Mesendoderm (in vitro differentiated cells): ENCODE measurements around the gene SESN1.
A peak's percentile ranks its signal among the peaks of the same experiment; 100 is the strongest.

ENCODE experiments used
- DNase-seq: peaks from one replicate; pipeline ENCODE4 v3.0.0; 2013
- H2AK5ac ChIP-seq: 2 replicates; pipeline ENCODE4 v1.6.1; 2013; ENCODE audit warnings: low read length, inconsistent platforms
- H2BK120ac ChIP-seq: 2 replicates; pipeline ENCODE4 v1.6.1; 2013; ENCODE audit warnings: low read depth, mild to moderate bottlenecking, low read length, moderate library complexity, mixed read lengths
- H2BK15ac ChIP-seq: replicated peaks from 2 replicates; pipeline ENCODE4 v1.6.1; 2013; ENCODE audit warnings: low read depth, mild to moderate bottlenecking, moderate library complexity
- H2BK5ac ChIP-seq: 2 replicates; pipeline ENCODE4 v1.6.1; 2013; ENCODE audit warnings: low read length, inconsistent platforms
- H3K18ac ChIP-seq: 2 replicates; pipeline ENCODE4 v1.6.1; 2013; ENCODE audit warnings: mild to moderate bottlenecking, low read length, mixed read lengths
- H3K23ac ChIP-seq: one replicate; pipeline ENCODE4 v1.6.1; 2013; ENCODE audit warnings: low read length
- H3K27ac ChIP-seq: 2 replicates; pipeline ENCODE4 v1.5.1; 2013; ENCODE audit warnings: low read depth, mild to moderate bottlenecking, inconsistent platforms, low read length, moderate library complexity
- H3K27me3 ChIP-seq: 2 replicates; pipeline ENCODE4 v1.6.1; 2013; ENCODE audit warnings: low read length, control low read depth, mild to moderate bottlenecking, inconsistent platforms; ENCODE audit not compliant: insufficient read depth, poor library complexity
- H3K36me3 ChIP-seq: 2 replicates; pipeline ENCODE4 v1.6.1; 2013; ENCODE audit warnings: low read length, inconsistent platforms; ENCODE audit not compliant: control insufficient read depth, insufficient read depth
- H3K4ac ChIP-seq: one replicate; pipeline ENCODE4 v1.6.1; 2013; ENCODE audit warnings: low read depth, mild to moderate bottlenecking, low read length, moderate library complexity
- H3K4me1 ChIP-seq: 2 replicates; pipeline ENCODE4 v1.6.1; 2013; ENCODE audit warnings: low read depth, low read length, inconsistent platforms; ENCODE audit not compliant: control insufficient read depth
- H3K4me2 ChIP-seq: 2 replicates; pipeline ENCODE4 v1.6.1; 2013; ENCODE audit warnings: low read length
- H3K4me3 ChIP-seq: 2 replicates; pipeline ENCODE4 v1.5.1; 2013; ENCODE audit warnings: mild to moderate bottlenecking, low read length
- H3K56ac ChIP-seq: one replicate; pipeline ENCODE4 v1.6.1; 2013; ENCODE audit warnings: low read length
- H3K79me1 ChIP-seq: 2 replicates; pipeline ENCODE4 v1.6.1; 2013; ENCODE audit warnings: low read length, inconsistent platforms
- H3K79me2 ChIP-seq: 2 replicates; pipeline ENCODE4 v1.6.1; 2013; ENCODE audit warnings: mild to moderate bottlenecking, low read length; ENCODE audit not compliant: control insufficient read depth, insufficient read depth
- H3K9ac ChIP-seq: 2 replicates; pipeline ENCODE4 v1.6.1; 2013; ENCODE audit warnings: low read length, inconsistent platforms
- H4K5ac ChIP-seq: one replicate; pipeline ENCODE4 v1.6.1; 2013; ENCODE audit warnings: low read length
- H4K8ac ChIP-seq: one replicate; pipeline ENCODE4 v1.6.1; 2013; ENCODE audit warnings: low read depth, mild to moderate bottlenecking, control low read depth, low read length, moderate library complexity
- WGBS: extraction: QIAGEN DNeasy Blood & Tissue Kit; methylation state at CpG from one replicate; pipeline ENCODE4 v1.1.7; 2013; ENCODE audit warnings: low lambda C conversion rate, missing lambda C conversion rate; ENCODE audit not compliant: insufficient coverage; ENCODE audit errors: extremely low coverage; 5-methylcytosine and 5-hydroxymethylcytosine counted together

Gene SESN1

GRCh38 chr6:109051301-109052017, 43.2 kb downstream of the SESN1 start:
- WGBS, result no CpG with 5 or more reads among the region's 1 CpG
- Histone ChIP-seq H2AK5ac (no peak overlapping the region), H3K36me3 (no peaks in the 10 kb centered on the region), H2BK15ac (no peak overlapping the region), H3K4me3 (no peak overlapping the region), H3K4ac (no peak overlapping the region), H3K9ac (no peak overlapping the region), H3K4me1 (peaks cover 3% of the 10 kb centered on the region), H3K27ac (no peak overlapping the region), H3K4me2 (no peak overlapping the region), H3K23ac (no peak overlapping the region), H3K27me3 (no peaks in the 10 kb centered on the region), H3K18ac (no peak overlapping the region), H4K8ac (no peak overlapping the region), H3K79me2 (no peaks in the 10 kb centered on the region), H2BK5ac (no peak overlapping the region), H4K5ac (no peak overlapping the region), H3K79me1 (no peaks in the 10 kb centered on the region), H3K56ac (no peak overlapping the region), H2BK120ac (no peak overlapping the region)
- DNase-seq, result peak; percentile 25

DNA sequence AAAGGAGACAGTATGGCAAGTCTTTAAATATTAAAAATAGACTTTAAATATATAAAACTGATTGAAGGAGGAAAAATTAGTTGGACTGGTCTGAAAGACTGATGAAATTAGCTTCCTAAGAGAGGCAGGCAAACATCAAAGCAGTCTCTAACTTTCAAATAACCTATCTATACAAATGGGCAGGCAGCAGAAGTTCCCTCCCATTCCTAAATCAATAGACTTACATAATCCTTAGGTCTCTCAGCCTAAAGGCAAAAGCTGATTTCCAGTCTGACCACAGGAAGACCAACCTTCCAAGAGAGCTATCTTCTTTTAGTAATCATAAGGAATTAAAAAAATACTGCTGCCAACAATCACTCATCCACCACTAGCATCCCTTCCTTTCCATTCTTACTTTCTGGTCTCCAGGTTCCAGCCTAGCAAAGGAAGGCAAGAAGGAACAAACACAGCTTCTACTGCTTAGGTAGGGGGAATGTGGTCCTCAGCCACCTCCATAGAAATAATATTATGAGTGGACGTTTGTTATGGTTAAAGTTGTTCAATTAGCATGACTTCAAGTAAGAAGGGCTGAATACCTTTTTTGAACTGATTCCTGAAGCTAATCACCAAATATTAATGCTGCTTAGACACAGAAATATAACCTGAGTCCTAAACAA, 44.1 kb downstream of the SESN1 start:
- no peaks in the 10 kb centered on the region for H3K27me3 ChIP-seq
- H2BK120ac ChIP-seq, result no peak overlapping the region
- H3K79me1 ChIP-seq, result no peaks in the 10 kb centered on the region
- H3K4me2 ChIP-seq, result no peak overlapping the region
- no peaks in the 10 kb centered on the region for H3K79me2 ChIP-seq
- no peak overlapping the region for H3K9ac ChIP-seq
- DNase-seq, result no peak
- no peak overlapping the region for H3K27ac ChIP-seq
- H2AK5ac ChIP-seq, result no peak overlapping the region
- H4K5ac ChIP-seq, result no peak overlapping the region
- no peak overlapping the region for H3K4ac ChIP-seq
- no peak overlapping the region for H3K56ac ChIP-seq
- no CpG with 5 or more reads among the region's 1 CpG for WGBS
- no peak overlapping the region for H2BK5ac ChIP-seq
- no peaks in the 10 kb centered on the region for H3K36me3 ChIP-seq
- H2BK15ac ChIP-seq, result no peak overlapping the region
- H3K4me1 ChIP-seq, result peaks cover 3% of the 10 kb centered on the region
- H3K23ac ChIP-seq, result no peak overlapping the region
- H3K4me3 ChIP-seq, result no peak overlapping the region
- H4K8ac ChIP-seq, result no peak overlapping the region
- H3K18ac ChIP-seq, result no peak overlapping the region

GRCh38 chr6:109050012-109050411, 44.6 kb downstream of the SESN1 start:
- Histone ChIP-seq H3K79me2 (no peaks in the 10 kb centered on the region), H3K4me3 (no peak overlapping the region), H3K36me3 (no peaks in the 10 kb centered on the region), H3K27me3 (no peaks in the 10 kb centered on the region), H4K8ac (no peak overlapping the region), H3K9ac (no peak overlapping the region), H3K56ac (no peak overlapping the region), H3K4me1 (peaks cover 3% of the 10 kb centered on the region), H3K27ac (no peak overlapping the region), H4K5ac (no peak overlapping the region), H2BK15ac (no peak overlapping the region), H3K79me1 (no peaks in the 10 kb centered on the region), H2BK120ac (no peak overlapping the region), H3K23ac (no peak overlapping the region), H2AK5ac (no peak overlapping the region), H3K4ac (no peak overlapping the region), H3K18ac (no peak overlapping the region), H3K4me2 (no peak overlapping the region), H2BK5ac (no peak overlapping the region)
- WGBS, result no CpG with 5 or more reads among the region's 2 CpGs
- no peak for DNase-seq

DNA sequence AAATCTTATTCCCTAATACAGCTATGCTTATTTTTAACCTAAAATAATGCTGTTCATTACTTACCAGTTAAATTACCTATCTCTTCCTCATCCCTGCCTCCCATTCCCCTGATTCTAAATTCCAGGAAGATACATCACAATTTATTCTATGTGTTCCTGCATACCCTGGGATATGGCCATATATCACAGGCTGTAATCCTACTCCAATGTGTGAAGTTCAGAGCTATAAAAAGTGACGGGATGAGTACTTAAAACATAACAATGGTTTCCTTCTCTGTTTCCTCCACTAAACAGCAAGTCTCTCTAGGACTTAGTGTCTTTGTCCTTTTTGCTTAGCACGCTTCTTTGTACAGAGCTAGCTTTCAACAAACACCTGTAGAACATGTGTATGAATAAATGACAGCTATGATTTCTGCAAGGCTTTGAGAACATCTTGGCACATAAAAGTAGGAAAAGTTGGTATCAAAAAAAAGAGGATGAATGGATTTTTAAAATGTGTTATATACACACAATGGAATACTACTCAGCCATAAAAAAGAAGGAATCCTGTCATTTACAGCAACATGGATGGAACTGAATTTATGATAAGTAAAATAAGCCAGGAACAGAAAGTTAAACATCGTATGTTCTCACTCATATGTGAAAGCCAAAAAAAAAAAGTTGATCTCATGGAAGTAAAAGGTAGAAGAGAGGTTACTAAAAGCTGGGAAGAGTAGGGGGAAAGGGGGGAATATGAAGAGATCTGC, 45.8 kb downstream of the SESN1 start:
- no peak overlapping the region for H3K18ac ChIP-seq
- H2BK15ac ChIP-seq, result no peak overlapping the region
- H3K27ac ChIP-seq, result no peak overlapping the region
- no peak overlapping the region for H3K9ac ChIP-seq
- H3K36me3 ChIP-seq, result no peaks in the 10 kb centered on the region
- no peak overlapping the region for H3K56ac ChIP-seq
- no peak overlapping the region for H2BK5ac ChIP-seq
- H3K79me2 ChIP-seq, result no peaks in the 10 kb centered on the region
- no peak overlapping the region for H2BK120ac ChIP-seq
- no peak overlapping the region for H3K4ac ChIP-seq
- no peak overlapping the region for H3K23ac ChIP-seq
- H3K4me1 ChIP-seq, result peaks cover 3% of the 10 kb centered on the region
- WGBS, result no CpG with 5 or more reads among the region's 3 CpGs
- H3K27me3 ChIP-seq, result no peaks in the 10 kb centered on the region
- H3K79me1 ChIP-seq, result no peaks in the 10 kb centered on the region
- no peak for DNase-seq
- no peak overlapping the region for H4K5ac ChIP-seq
- H2AK5ac ChIP-seq, result no peak overlapping the region
- H4K8ac ChIP-seq, result no peak overlapping the region
- no peak overlapping the region for H3K4me2 ChIP-seq
- no peak overlapping the region for H3K4me3 ChIP-seq

DNA sequence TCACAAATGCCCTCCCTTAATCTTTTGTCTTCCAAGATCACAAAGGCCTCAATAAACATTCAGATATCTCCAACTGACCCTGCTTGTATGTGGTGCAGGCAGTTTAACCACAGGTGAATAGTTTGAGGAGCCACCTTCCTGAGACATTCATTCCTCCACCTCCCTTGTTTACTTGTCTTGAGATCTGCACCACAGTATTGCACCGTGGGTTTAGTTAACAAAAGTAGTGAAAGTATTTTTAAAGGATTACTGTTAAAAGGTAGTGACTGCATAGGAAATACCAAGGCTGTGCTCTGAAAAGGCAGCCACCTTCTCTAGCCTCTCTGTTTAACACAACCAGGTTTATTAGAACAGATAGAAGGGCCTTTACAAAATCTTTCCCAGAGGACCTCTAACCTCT, 46.5 kb downstream of the SESN1 start:
- Histone ChIP-seq H4K5ac (no peak overlapping the region), H3K27ac (no peak overlapping the region), H3K79me2 (no peaks in the 10 kb centered on the region), H3K79me1 (no peaks in the 10 kb centered on the region), H3K23ac (no peak overlapping the region), H4K8ac (no peak overlapping the region), H2BK5ac (no peak overlapping the region), H2AK5ac (no peak overlapping the region), H3K4me1 (peaks cover under 1% of the 10 kb centered on the region), H3K4ac (no peak overlapping the region), H3K4me2 (no peak overlapping the region), H2BK120ac (no peak overlapping the region), H3K56ac (no peak overlapping the region), H3K18ac (no peak overlapping the region), H3K36me3 (no peaks in the 10 kb centered on the region), H2BK15ac (no peak overlapping the region), H3K9ac (no peak overlapping the region), H3K27me3 (no peaks in the 10 kb centered on the region), H3K4me3 (no peak overlapping the region)
- no peak for DNase-seq
- no CpG with 5 or more reads among the region's 1 CpG for WGBS
